ENCODE measurements around the gene SNX5.

DNA sequence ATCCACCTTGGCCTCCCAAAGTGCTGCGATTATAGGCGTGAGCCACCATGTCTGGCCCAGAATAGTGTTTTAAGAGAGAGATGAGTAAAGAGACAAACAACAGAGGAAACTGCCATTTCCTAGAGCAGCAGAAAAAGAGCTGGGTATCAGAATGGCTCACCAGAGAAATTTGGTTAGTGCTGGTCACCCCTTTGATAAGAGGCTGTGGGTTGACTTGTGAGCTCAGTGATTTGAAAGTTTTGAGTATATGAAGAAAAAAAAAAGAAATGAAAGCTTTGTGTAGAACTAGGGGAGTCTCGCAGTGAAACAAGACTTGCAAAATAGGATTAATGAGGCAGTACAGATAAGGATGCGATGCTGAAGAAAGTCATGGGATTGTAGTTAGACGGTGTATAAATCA is 29.9 kb upstream of the SNX5 start:
- TF ChIP-seq, protein P1, sequence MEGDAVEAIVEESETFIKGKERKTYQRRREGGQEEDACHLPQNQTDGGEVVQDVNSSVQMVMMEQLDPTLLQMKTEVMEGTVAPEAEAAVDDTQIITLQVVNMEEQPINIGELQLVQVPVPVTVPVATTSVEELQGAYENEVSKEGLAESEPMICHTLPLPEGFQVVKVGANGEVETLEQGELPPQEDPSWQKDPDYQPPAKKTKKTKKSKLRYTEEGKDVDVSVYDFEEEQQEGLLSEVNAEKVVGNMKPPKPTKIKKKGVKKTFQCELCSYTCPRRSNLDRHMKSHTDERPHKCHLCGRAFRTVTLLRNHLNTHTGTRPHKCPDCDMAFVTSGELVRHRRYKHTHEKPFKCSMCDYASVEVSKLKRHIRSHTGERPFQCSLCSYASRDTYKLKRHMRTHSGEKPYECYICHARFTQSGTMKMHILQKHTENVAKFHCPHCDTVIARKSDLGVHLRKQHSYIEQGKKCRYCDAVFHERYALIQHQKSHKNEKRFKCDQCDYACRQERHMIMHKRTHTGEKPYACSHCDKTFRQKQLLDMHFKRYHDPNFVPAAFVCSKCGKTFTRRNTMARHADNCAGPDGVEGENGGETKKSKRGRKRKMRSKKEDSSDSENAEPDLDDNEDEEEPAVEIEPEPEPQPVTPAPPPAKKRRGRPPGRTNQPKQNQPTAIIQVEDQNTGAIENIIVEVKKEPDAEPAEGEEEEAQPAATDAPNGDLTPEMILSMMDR (IDR thresholded peaks at IDR 0.05; ENCODE audit: insufficient read depth, low read length, poor library complexity, severe bottlenecking): no peak
- no peak for TF ChIP-seq EZH2phosphoT487 (conservative IDR thresholded peaks at IDR 0.05; ENCODE audit: low read length)

All from SU-DHL-6 (cell line).